GM18526 (cell line): ENCODE data around the gene RPS14.

ENCODE experiments used
- POLR2A ChIP-seq: IDR thresholded peaks from 3 replicates; pipeline ENCODE4 v1.6.1; 2011; ENCODE audit not compliant: insufficient read length; ENCODE audit errors: extremely low read depth

The RPS14 gene

GRCh38 chr5:150449517-150450339 is at the start of gene RPS14:
Gene RPS14, minus strand, starts transcription at chr5:150449739. Its CDS starts 2,006 bp downstream, at chr5:150447733.
- peak; percentile 96 for TF ChIP-seq POLR2A

- TF ChIP-seq POLR2A: no peak
Observed at GRCh38 chr5:150498971-150499370, 49.4 kb upstream of the RPS14 start.

GRCh38 chr5:150498501-150498900 is 49.0 kb upstream of the RPS14 start:
- TF ChIP-seq POLR2A: no peak

GRCh38 chr5:150497989-150498317 is 48.4 kb upstream of the RPS14 start:
- no peak for TF ChIP-seq POLR2A

- no peak for TF ChIP-seq POLR2A
Observed at GRCh38 chr5:150497274-150497988, 47.9 kb upstream of the RPS14 start.

- TF ChIP-seq POLR2A: no peak
Observed at GRCh38 chr5:150496534-150496933, 47.0 kb upstream of the RPS14 start.

- TF ChIP-seq POLR2A: no peak
Observed at GRCh38 chr5:150496098-150496497, 46.6 kb upstream of the RPS14 start.

- TF ChIP-seq POLR2A: no peak
Observed at GRCh38 chr5:150492621-150493020, 43.1 kb upstream of the RPS14 start.

- TF ChIP-seq POLR2A: no peak
Observed at GRCh38 chr5:150491876-150492275, 42.3 kb upstream of the RPS14 start.

- no peak for TF ChIP-seq POLR2A
Observed at GRCh38 chr5:150490754-150491153, 41.2 kb upstream of the RPS14 start.

- TF ChIP-seq POLR2A: no peak
Observed at GRCh38 chr5:150490296-150490669, 40.7 kb upstream of the RPS14 start.

GRCh38 chr5:150489360-150490295 is 40.1 kb upstream of the RPS14 start:
- no peak for TF ChIP-seq POLR2A

GRCh38 chr5:150488519-150489359 is 39.2 kb upstream of the RPS14 start:
- TF ChIP-seq POLR2A: no peak

- no peak for TF ChIP-seq POLR2A
Observed at GRCh38 chr5:150487199-150488061, 37.9 kb upstream of the RPS14 start.
